Glomerular visceral epithelial cell (primary cell): ENCODE results near the gene KIAA0513.

Experiments
- DNase-seq: peaks from one replicate; pipeline ENCODE4 v3.0.0-alpha.2; 2016; ENCODE audit errors: extremely low spot score

Gene KIAA0513

GRCh38 chr16:85004587-85005205 lies 22.9 kb upstream of the KIAA0513 start:
- DNase-seq = peak; percentile 91

DNA sequence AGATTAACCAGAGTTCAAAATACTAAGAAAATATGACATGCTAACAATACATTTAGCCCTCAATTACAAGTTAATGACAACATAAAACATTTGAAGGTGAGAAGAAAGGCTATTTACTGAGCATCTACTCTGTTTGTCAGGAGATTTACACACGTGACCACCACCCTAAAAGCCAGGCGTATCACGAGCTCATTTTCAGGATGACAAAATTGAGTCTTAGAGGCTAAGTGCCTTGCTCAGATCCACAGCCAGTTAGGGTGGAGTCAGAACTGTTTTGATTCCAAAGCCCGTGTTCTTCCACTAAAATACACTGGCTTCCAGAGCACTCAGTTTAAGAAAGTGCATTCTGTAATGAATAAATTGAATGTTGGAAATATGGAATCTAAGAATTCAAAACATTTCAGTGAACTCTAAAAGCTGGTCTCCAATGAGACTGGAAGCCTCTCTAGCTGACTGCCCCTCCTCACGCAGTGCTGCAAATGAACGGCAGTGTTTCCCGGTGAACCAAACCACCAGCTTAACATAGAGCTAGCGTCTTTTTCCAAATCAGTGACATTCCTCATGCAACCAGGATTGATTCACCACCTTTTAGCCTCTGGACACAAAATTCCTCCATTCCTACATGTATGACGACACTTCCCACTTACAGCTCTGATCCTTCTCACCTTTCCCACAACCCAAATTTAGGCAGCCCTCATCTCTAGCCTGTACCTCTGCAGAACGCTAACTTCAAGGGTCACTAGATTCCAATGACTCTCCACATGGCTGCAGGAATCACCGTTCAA lies 22.1 kb upstream of the KIAA0513 start:
- peak; percentile 73 for DNase-seq

DNA sequence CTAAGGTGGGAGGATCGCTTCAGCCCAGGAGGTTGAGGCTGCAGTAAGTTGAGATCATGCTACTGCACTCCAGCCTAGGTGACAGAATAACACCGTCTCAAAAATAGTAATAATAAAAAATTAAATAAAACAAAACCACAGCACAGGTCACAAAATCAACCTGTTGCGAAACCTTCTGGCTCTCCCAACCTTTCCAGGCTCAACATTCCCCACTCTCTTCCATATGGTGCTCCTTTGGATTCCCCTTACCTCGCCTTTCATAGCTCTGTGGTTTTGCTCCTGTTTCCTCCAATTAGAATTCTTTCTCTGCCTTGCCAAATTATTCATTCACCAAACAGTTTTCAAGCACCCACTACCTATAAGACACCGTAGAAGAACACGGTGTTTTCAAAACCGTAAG lies 21.0 kb upstream of the KIAA0513 start:
- DNase-seq = peak; percentile 40

DNA sequence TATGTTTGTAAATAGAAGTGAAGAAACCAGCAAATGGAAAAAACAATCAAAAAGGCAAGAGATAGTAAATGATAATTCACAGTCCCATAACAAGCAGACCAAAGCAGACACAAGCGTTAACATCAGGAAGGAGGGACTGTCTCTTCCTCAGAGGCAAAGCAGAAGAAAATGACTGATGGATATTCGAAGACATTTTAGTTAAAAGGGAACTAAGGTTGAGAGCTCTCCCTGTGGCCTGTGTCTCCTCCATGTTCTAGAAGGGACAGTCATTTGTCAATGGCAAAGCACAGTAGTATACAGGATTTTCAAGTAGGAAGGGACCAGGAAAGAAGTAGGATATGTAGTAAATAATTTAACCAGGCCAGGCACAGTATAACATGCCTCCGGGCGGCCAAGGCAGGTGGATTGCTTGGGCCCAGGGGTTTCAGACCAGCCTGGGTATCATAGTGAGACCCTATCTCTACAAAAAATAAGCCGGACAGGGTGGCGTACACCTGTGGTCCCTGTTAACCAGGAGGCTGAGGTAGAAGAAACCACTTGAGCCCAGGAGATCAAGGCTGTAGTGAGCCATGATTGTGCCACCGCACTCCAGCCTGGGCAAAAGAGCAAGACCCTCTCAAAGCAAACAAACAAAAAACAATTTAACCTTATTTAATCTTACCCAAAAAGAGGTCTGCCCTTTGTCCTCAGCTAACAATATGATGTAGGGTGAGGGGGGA lies 19.9 kb upstream of the KIAA0513 start:
- no peak for DNase-seq

DNA sequence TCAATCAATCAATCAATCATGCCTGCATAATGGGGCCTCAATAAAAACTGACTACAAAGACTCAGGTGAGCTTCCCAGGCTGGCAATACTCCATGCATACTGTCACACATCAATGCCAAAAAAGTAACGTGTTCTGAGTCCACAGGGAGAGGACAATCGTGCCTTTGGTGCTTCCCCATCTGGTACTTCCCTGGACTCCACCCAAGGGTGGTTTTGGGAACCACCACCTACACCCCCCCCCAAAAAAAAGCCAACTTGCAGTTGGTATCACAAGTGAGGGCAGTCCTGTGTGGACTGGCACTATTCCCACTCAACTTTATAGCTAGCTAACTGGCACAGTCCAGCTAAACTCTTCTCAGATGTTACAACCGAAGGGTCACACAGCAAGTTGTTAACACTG lies 19.3 kb upstream of the KIAA0513 start:
- DNase-seq = no peak

DNA sequence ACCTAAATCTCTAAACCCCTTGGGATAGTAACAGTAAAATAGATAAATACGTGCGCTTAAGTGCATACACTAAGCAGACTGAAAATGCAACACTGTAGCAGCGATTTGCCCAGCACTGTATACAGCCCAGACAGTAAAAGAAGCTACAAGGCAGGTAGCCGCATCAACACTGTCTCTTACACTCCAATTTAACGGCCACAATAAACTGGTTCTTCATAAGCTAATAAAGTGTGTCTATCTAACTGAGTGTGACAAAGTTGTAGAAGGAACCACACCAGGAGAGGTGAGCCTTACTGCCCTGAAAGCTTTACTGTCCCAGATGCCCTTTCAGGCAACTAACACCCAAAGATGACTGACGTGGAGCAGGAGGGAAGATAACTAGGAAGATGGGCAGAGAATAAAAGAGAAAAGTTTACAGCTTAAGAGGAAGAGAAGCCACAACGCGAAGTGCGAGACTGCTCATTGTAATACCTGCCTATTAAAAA lies 17.1 kb upstream of the KIAA0513 start:
- no peak for DNase-seq

- peak; percentile 74 for DNase-seq
Measured at GRCh38 chr16:85010931-85011845, 16.4 kb upstream of the KIAA0513 start, which contains the start of gene ZDHHC7. Gene ZDHHC7 (minus strand): TSS chr16:85011535. CDS start chr16:84990618, 20,917 bp downstream.

- no peak for DNase-seq
Measured at GRCh38 chr16:85011846-85012284, 15.7 kb upstream of the KIAA0513 start.

- no peak for DNase-seq
Measured at GRCh38 chr16:85014311-85014710, 13.3 kb upstream of the KIAA0513 start.

DNA sequence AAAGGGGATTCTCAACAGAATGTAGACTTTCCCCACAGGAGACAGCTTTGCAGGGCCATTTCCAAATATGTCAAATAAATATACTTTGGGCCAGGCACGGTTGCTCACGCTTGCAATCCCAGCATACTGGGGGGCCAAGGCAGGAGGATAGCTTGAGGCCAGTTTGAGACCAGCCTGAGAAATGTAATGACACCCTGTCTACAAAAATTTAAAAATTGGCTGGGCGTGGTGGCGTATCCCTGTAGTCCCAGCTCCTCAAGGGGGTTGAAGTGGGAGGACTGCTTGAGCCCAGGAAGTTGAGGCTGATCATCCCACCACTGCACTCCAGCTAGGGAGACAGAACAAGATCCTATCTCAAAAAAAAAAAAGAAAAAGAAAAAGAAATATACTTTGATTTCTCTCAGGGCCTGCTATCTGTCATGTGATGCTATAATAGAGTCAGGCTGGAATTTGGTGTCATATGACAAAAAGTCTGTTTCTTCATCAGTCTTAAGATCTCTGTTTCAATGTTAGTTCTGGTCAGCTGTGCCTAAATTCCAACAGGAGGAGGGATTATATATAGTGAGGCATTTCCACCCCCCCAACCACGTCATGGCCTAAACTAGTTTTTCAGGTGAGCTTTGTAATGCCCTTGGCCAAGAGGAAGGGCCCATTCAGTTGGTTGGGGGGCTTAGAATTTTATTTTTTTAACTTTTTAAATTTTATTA lies 12.0 kb upstream of the KIAA0513 start:
- DNase-seq = no peak

- DNase-seq = peak; percentile 64
Measured at GRCh38 chr16:85017151-85017550, 10.4 kb upstream of the KIAA0513 start.

GRCh38 chr16:85017633-85018032 lies 10.0 kb upstream of the KIAA0513 start:
- no peak for DNase-seq

DNA sequence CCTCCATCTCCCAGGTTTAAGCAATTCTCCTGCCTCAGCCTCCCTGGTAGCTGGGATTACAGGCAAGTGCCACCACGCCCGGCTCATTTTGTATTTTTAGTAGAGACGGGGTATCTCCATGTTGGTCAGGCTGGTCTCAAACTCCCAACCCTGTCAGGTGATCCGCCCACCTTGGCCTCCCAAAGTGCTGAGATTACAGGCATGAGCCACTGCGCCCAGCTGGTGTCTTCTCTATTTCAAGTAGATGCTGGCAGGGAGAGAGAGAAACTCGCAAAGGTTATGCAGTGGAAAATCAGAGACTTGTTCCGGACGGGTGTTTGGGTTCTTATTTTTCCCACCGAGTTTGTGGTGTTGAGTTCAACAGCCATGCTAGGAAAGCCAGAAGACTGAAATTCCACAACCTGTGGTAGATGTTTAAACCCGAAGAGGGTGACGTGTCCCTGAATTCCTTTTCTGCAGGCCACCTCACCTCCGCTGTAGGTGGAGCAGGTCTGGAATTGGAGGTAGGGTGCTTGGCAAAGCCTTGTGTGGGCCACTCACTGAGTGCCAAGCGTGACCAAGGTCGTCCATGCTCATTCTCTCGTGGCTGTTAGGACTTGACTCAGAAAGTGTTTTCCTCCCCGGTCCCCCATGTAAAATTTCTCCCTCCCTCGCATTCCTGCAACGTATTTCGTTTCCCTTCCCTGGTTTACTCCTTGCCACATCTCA lies 8.9 kb upstream of the KIAA0513 start:
- peak; percentile 85 for DNase-seq

DNA sequence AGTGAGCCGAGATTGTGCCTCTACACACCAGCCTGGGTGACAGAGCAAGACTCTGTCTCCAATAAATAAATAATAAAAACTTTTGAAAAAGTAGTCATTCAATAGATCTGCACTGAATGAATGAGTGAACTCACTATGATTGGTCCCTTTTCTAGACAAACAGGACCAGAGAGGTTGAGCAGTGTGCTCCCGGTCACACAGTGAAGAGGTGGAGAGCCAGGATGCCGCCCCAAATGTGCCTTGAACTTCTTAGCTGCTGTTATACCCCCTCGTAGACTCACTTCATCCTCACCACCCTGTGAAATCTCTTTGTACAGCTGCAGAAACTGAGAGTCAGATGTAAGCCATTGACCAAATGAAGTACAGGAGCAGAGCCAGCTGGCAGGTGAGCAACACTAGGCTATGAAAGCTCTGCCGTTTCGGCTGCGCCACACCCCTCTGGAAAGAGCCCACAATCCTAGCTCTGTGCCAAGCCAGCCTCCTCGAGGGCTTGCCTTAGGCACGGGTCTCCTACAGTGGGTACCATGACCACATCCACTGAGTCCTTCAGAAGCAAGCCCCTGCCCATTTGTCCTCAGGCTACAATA lies 7.8 kb upstream of the KIAA0513 start:
- no peak for DNase-seq

DNA sequence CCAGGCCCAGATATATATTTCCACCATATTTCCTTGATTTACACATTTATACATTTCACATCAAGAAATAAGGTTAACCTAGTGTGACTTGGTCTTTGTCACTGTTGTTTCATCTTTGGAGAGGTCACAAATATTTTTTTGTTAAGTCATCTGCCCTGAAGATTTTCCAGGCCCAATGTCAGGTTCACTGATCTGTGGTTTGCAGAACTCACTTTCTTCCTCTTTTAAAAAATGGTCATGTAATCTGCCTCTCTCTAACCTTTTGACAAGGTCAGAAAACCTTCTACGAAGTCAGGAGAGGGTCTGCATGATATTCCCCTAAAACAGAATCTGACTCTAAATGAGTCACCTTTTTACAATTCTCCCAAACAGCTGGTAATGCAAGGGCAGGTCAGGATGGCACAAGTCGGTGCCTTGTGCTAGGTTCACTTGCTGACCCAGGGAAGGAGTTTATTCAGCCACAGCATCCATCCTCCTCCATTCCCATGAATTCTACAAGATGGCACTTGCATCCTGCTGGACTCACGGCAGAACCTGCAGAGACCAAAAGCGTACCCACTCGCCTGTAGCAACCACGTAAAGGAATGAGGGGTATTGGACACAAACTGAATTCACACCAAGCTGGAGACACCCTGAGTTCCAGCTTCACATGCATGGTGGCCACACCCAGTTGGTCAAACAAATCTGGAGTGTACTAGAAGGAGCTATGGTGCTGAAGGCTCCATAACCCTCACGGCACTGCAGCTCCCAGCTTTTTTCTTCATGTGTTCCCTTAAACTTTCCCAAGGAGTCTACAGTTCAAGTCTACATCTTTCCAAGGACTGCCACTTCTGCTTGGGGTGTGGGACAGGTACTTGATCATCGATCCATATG lies 1.6 kb upstream of the KIAA0513 start:
- no peak for DNase-seq

DNA sequence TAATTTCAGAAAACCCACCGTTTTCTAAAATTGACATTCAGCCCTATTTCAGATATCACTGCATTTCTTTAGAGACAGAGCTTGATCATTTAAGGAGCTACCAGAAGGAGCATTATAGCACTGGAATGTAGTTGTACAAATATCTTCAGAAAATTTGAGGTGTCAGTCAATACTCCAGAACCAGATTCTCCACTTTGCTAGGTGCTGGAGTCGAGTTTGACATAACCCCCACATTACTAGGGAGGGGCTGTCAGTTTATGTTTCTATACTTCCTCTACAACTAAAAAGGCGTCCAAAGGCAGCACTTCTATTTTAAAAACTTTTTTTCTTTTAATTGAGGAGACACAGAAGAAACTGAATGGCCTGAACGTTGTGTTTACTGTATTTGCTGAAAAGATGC lies 892 bp upstream of the KIAA0513 start:
- no peak for DNase-seq

- DNase-seq = no peak
Measured at GRCh38 chr16:85027958-85028684, 526 bp downstream of the KIAA0513 start.
